Measurements from ENCODE around the gene TNIK. TPM values are rescaled to one million over a fixed set of nuclear protein-coding genes. Genes with fewer than 3 reads are reported as not detected.

Gene TNIK
- total RNA-seq, 1 donor from 2014 or later: 2.5 TPM

DNA sequence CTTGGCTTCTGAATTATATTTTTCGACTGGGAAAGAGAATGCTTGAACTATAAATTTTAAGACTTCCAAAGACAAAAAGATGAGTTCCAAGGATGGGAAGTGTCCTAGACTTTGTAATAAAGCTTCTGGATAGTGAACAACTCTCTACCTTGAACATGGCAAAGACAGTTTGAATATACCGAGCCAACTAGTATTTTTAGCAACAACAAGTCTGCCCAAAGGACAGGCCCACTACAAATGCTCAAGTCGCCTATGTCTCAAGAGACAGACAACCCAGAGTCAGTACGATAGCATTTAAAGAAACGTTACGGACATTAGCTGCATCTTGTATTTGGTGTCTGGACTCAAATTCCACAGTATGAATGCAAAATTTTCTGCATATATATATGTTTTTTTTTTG, 258.4 kb downstream of the TNIK start:
- intact Hi-C loops (cut with micrococcal nuclease): no loop called here
- ATAC-seq (ENCODE audit: low read depth): no peak
- no peak for DNase-seq
- H3K9me3 Mint-ChIP-seq: no peaks in the 10 kb centered on the region
- CTCF ChIA-PET: no interaction called here
- H3K36me3 Mint-ChIP-seq (ENCODE audit: low read depth): no peaks in the 10 kb centered on the region
- POLR2A ChIA-PET: no interaction called here
- H3K27ac Mint-ChIP-seq: no peak overlapping the region
- H3K27me3 Mint-ChIP-seq: no peaks in the 10 kb centered on the region
- TF ChIP-seq, protein P1, sequence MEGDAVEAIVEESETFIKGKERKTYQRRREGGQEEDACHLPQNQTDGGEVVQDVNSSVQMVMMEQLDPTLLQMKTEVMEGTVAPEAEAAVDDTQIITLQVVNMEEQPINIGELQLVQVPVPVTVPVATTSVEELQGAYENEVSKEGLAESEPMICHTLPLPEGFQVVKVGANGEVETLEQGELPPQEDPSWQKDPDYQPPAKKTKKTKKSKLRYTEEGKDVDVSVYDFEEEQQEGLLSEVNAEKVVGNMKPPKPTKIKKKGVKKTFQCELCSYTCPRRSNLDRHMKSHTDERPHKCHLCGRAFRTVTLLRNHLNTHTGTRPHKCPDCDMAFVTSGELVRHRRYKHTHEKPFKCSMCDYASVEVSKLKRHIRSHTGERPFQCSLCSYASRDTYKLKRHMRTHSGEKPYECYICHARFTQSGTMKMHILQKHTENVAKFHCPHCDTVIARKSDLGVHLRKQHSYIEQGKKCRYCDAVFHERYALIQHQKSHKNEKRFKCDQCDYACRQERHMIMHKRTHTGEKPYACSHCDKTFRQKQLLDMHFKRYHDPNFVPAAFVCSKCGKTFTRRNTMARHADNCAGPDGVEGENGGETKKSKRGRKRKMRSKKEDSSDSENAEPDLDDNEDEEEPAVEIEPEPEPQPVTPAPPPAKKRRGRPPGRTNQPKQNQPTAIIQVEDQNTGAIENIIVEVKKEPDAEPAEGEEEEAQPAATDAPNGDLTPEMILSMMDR (IDR thresholded peaks at IDR 0.05): no peak
- no peaks in the 10 kb centered on the region for H3K4me1 Mint-ChIP-seq
- H3K4me3 Mint-ChIP-seq: no peak overlapping the region

DNA sequence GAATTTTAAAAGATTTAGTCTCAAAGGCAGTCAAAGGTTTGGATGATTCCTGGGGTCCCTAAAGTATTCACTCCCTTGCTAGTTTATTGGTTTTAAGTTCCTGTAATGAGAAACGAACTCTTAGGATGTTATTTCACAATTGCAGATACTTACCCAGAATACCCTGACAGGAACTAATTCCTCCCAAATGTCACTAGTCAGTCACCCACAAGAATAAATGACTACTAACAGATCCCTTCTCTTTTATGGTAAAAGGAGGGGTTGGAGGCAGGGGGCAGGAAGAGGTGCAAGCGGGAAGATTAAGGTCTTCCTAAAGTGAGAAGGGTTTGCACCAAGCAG, 259.5 kb downstream of the TNIK start:
- no peak for DNase-seq
- Mint-ChIP-seq H3K36me3 (ENCODE audit: low read depth) (no peaks in the 10 kb centered on the region), H3K27ac (no peak overlapping the region), H3K27me3 (no peaks in the 10 kb centered on the region), H3K4me1 (no peaks in the 10 kb centered on the region), H3K9me3 (no peaks in the 10 kb centered on the region), H3K4me3 (no peak overlapping the region)
- POLR2A ChIA-PET: no interaction called here
- CTCF ChIA-PET: no interaction called here
- TF ChIP-seq, protein P1 (IDR thresholded peaks at IDR 0.05): no peak
- intact Hi-C loops (cut with micrococcal nuclease): no loop called here
- ATAC-seq (ENCODE audit: low read depth): no peak

GRCh38 chr3:171200052-171200749, 260.0 kb downstream of the TNIK start:
- Mint-ChIP-seq H3K4me3 (no peak overlapping the region), H3K36me3 (ENCODE audit: low read depth) (no peaks in the 10 kb centered on the region), H3K27me3 (no peaks in the 10 kb centered on the region), H3K27ac (no peak overlapping the region), H3K4me1 (no peaks in the 10 kb centered on the region), H3K9me3 (no peaks in the 10 kb centered on the region)
- DNase-seq: no peak
- TF ChIP-seq, protein P1 (IDR thresholded peaks at IDR 0.05): no peak
- intact Hi-C loops (cut with micrococcal nuclease): no loop called here
- ATAC-seq (ENCODE audit: low read depth): no peak
- ChIA-PET CTCF (no interaction called here), POLR2A (no interaction called here)

GRCh38 chr3:171199473-171199829, 260.8 kb downstream of the TNIK start:
- intact Hi-C loops (cut with micrococcal nuclease): no loop called here
- no peak for DNase-seq
- Mint-ChIP-seq H3K9me3 (no peaks in the 10 kb centered on the region), H3K4me1 (no peaks in the 10 kb centered on the region), H3K36me3 (ENCODE audit: low read depth) (no peaks in the 10 kb centered on the region), H3K4me3 (no peak overlapping the region), H3K27ac (no peak overlapping the region), H3K27me3 (no peaks in the 10 kb centered on the region)
- TF ChIP-seq, protein P1 (IDR thresholded peaks at IDR 0.05): no peak
- no peak for ATAC-seq (ENCODE audit: low read depth)
- POLR2A ChIA-PET: no interaction called here
- CTCF ChIA-PET: no interaction called here

GRCh38 chr3:171198781-171199472, 261.3 kb downstream of the TNIK start:
- no peaks in the 10 kb centered on the region for H3K36me3 Mint-ChIP-seq (ENCODE audit: low read depth)
- no peaks in the 10 kb centered on the region for H3K4me1 Mint-ChIP-seq
- no peak overlapping the region for H3K4me3 Mint-ChIP-seq
- TF ChIP-seq, protein P1 (IDR thresholded peaks at IDR 0.05): no peak
- H3K27ac Mint-ChIP-seq: no peak overlapping the region
- DNase-seq: no peak
- ChIA-PET POLR2A (interaction anchor here (0.7 kb wide), 1 partner anchor 367 kb away, joined by 3 read pairs; no protein-coding TSS in a partner anchor), CTCF (no interaction called here)
- intact Hi-C loops (cut with micrococcal nuclease): no loop called here
- no peak for ATAC-seq (ENCODE audit: low read depth)
- H3K27me3 Mint-ChIP-seq: no peaks in the 10 kb centered on the region
- H3K9me3 Mint-ChIP-seq: no peaks in the 10 kb centered on the region
